HCT116 (cell line): ENCODE data around the gene PPP1R14C. TPM values are rescaled to one million over a fixed set of nuclear protein-coding genes. Genes with fewer than 3 reads are reported as not detected.

Experiments used
- ATAC-seq: fragments of 200-7000 bp; cut with Tn5 transposase; 2 replicates; pipeline ENCODE4 v1.9.1; 2020; ENCODE audit warnings: mild to moderate bottlenecking, moderate library complexity
- BruUV-seq: library from RNA; stranded (reverse); fragments of 400-500 nt; replicated peaks from 2 replicates; lab custom pipeline; 2021; lab: Mats Ljungman, UMichigan
- CTCF ChIA-PET: fragments of 300-600 bp; sonication (Branson Sonifier 250); formaldehyde crosslinking; loops from one replicate; lab custom pipeline; 2021; ENCODE audit warnings: antibody characterized with exemption; lab: Charles Lee
- POLR2A ChIA-PET: fragments of 300-600, 350-600 bp; sonication (Branson Sonifier 250); formaldehyde crosslinking; loops from one replicate; lab custom pipeline; 2021; ENCODE audit warnings: antibody characterized with exemption; lab: Charles Lee
- RAD21 ChIA-PET, 2 experiments: fragments of 300-600 bp; sonication (Branson Sonifier 250); formaldehyde crosslinking; loops; one replicate each; lab custom pipeline; 2023; ENCODE audit warnings: low total read pairs in 2 of 2; ENCODE audit not compliant: uncharacterized antibody in 2 of 2, unreplicated experiment in 2 of 2, low non-redundant PET in 1 of 2; lab: Charles Lee
- DNase-seq: peaks from one replicate; pipeline ENCODE4 v3.0.0-alpha.2; 2010; ENCODE audit warnings: low read depth, low spot score
- H2AFZ ChIP-seq: fragments of 200-600 bp; shearing (Covaris generic), sonication (generic); 2 replicates; pipeline ENCODE4 v1.6.1; 2017; ENCODE audit warnings: low read depth, mixed run types, mixed read lengths, antibody characterized with exemption, low read length; ENCODE audit not compliant: poor library complexity, severe bottlenecking
- H3K27ac ChIP-seq: 2 replicates; pipeline ENCODE4 v1.5.1; 2012; ENCODE audit warnings: low read depth, low read length
- H3K27me3 ChIP-seq: fragments of 200-600 bp; sonication (generic); 2 replicates; pipeline ENCODE4 v1.6.1; 2016; ENCODE audit warnings: mixed run types, low read length, mixed read lengths; ENCODE audit not compliant: insufficient read depth
- H3K36me3 ChIP-seq, 2 experiments: fragments of 200-500 bp in 1 of 2; fragments of 200-600 bp in 1 of 2; sonication (Bioruptor generic) in 1 of 2; sonication (generic) in 1 of 2; 2 replicates each; pipeline versions ENCODE4 v1.5.1 to v1.6.1; 2014 to 2016; ENCODE audit warnings: low read length in 2 of 2, inconsistent platforms in 1 of 2, mixed read lengths in 1 of 2, mixed run types in 1 of 2; ENCODE audit not compliant: insufficient read depth in 2 of 2, control insufficient read depth in 1 of 2
- H3K4me1 ChIP-seq, 2 experiments: fragments of 200-600 bp in 1 of 2; sonication (generic) in 1 of 2; 2 replicates each; pipeline versions ENCODE4 v1.5.1 to v1.6.1; 2012 to 2017; ENCODE audit warnings: low read length in 2 of 2, inconsistent platforms in 1 of 2, mild to moderate bottlenecking in 1 of 2, mixed read lengths in 1 of 2, mixed run types in 1 of 2, moderate library complexity in 1 of 2; ENCODE audit not compliant: insufficient read depth in 2 of 2, control insufficient read depth in 1 of 2
- H3K4me2 ChIP-seq: fragments of 200-600 bp; sonication (generic); 2 replicates; pipeline ENCODE4 v1.6.1; 2017; ENCODE audit warnings: mixed run types, low read length, mixed read lengths
- H3K4me3 ChIP-seq, 2 experiments: fragments of 200-600 bp in 1 of 2; sonication (generic) in 1 of 2; replicated peaks in 1 of 2; 2 replicates each; pipeline ENCODE4 v1.5.1; 2011 to 2016; ENCODE audit warnings: low read length in 2 of 2, control low read depth in 1 of 2, low read depth in 1 of 2, mild to moderate bottlenecking in 1 of 2, mixed read lengths in 1 of 2, mixed run types in 1 of 2
- H3K79me2 ChIP-seq: fragments of 200-600 bp; sonication (generic); 2 replicates; pipeline ENCODE4 v1.6.1; 2017; ENCODE audit warnings: mild to moderate bottlenecking, mixed run types, low read length, moderate library complexity, mixed read lengths; ENCODE audit not compliant: insufficient read depth
- H3K9ac ChIP-seq: fragments of 200-600 bp; sonication (generic); 2 replicates; pipeline ENCODE4 v1.6.1; 2016; ENCODE audit warnings: low read length, mixed read lengths
- H3K9me2 ChIP-seq: fragments of 200-600 bp; sonication (generic), shearing (Covaris generic); 2 replicates; pipeline ENCODE4 v1.6.1; 2017; ENCODE audit warnings: mixed run types, mild to moderate bottlenecking, moderate library complexity; ENCODE audit not compliant: insufficient read depth
- H3K9me3 ChIP-seq, 2 experiments: fragments of 200-500 bp in 1 of 2; fragments of 200-600 bp in 1 of 2; sonication (Bioruptor generic) in 1 of 2; sonication (generic) in 1 of 2; 2 replicates each; pipeline ENCODE4 v1.6.1; 2014 to 2017; ENCODE audit warnings: low read length in 2 of 2, mixed read lengths in 2 of 2, inconsistent platforms in 1 of 2, low read depth in 1 of 2, mild to moderate bottlenecking in 1 of 2, mixed run types in 1 of 2, moderate library complexity in 1 of 2; ENCODE audit not compliant: control insufficient read depth in 1 of 2, insufficient read depth in 1 of 2
- H4K20me1 ChIP-seq: fragments of 200-600 bp; sonication (generic), shearing (Covaris generic); 2 replicates; pipeline ENCODE4 v1.6.1; 2017; ENCODE audit warnings: mixed run types, mild to moderate bottlenecking, moderate library complexity; ENCODE audit not compliant: insufficient read depth
- CEBPB ChIP-seq: IDR thresholded peaks from 2 replicates; pipeline ENCODE4 v1.6.1; 2012; ENCODE audit warnings: low read depth
- EGR1 ChIP-seq: IDR thresholded peaks from 2 replicates; pipeline ENCODE4 v1.6.1; 2012; ENCODE audit warnings: low read depth
- ELF1 ChIP-seq: IDR thresholded peaks from 2 replicates; pipeline ENCODE4 v1.6.1; 2012; ENCODE audit warnings: low read depth, borderline replicate concordance
- EZH2 ChIP-seq: fragments of 200-600 bp; sonication (generic); IDR thresholded peaks from 2 replicates; pipeline ENCODE4 v1.6.1; 2017; ENCODE audit warnings: antibody characterized with exemption, mixed run types
- FOSL1 ChIP-seq: IDR thresholded peaks from 2 replicates; pipeline ENCODE4 v1.6.1; 2012; ENCODE audit warnings: low read depth
- JUND ChIP-seq: IDR thresholded peaks from 2 replicates; pipeline ENCODE4 v1.6.1; 2012
- POLR2A ChIP-seq: IDR thresholded peaks from 2 replicates; pipeline ENCODE4 v1.7.0; 2011; ENCODE audit warnings: borderline replicate concordance; ENCODE audit not compliant: insufficient read depth, insufficient read length; ENCODE audit errors: extremely low read depth
- SIN3A ChIP-seq: IDR thresholded peaks from 2 replicates; pipeline ENCODE4 v1.6.1; 2012; ENCODE audit warnings: low read depth
- SP1 ChIP-seq: IDR thresholded peaks from 2 replicates; pipeline ENCODE4 v1.6.1; 2012; ENCODE audit warnings: low read depth
- SRF ChIP-seq: IDR thresholded peaks from 2 replicates; pipeline ENCODE4 v1.6.1; 2012; ENCODE audit warnings: low read depth
- TCF7L2 ChIP-seq: IDR thresholded peaks from 2 replicates; pipeline ENCODE4 v1.7.0; 2011; ENCODE audit warnings: borderline replicate concordance, inconsistent platforms; ENCODE audit not compliant: insufficient read depth, insufficient read length; ENCODE audit errors: extremely low read depth
- YY1 ChIP-seq: IDR thresholded peaks from 2 replicates; pipeline ENCODE4 v1.6.1; 2011; ENCODE audit warnings: low read length, low read depth, moderate library complexity, mild to moderate bottlenecking; ENCODE audit not compliant: insufficient replicate concordance; ENCODE audit errors: extremely low read depth
- ZBTB33 ChIP-seq: IDR thresholded peaks from 2 replicates; pipeline ENCODE4 v1.6.1; 2011; ENCODE audit warnings: mild to moderate bottlenecking, low read length, moderate library complexity; ENCODE audit not compliant: insufficient replicate concordance; ENCODE audit errors: extremely low read depth
- ZFX ChIP-seq: fragments of 450-650 bp; IDR thresholded peaks from 2 replicates; pipeline ENCODE4 v1.6.1; 2017
- intact Hi-C: fragments of 100-400 bp; cut with micrococcal nuclease; formaldehyde crosslinking; loops from 2 replicates; pipeline ENCODE4 v1.10.0; 2022
- total RNA-seq: library from RNA; stranded (reverse); gene quantifications from one replicate; pipeline ENCODE4 v1.2.1, GENCODE V29; 2021; ENCODE audit not compliant: unreplicated experiment
- TF ChIP-seq, protein P1 (sequence below), 3 experiments: fragments of 200-600 bp in 1 of 3; sonication (generic) in 1 of 3; IDR thresholded peaks in 2 of 3; conservative IDR thresholded peaks in 1 of 3; 2 replicates each; pipeline ENCODE4 v1.5.1; 2012 to 2017; ENCODE audit warnings: low read depth in 2 of 3, low read length in 2 of 3, antibody characterized with exemption in 1 of 3, borderline replicate concordance in 1 of 3, control low read depth in 1 of 3, mild to moderate bottlenecking in 1 of 3, mixed read lengths in 1 of 3, mixed run types in 1 of 3, moderate library complexity in 1 of 3; ENCODE audit not compliant: insufficient read depth in 1 of 3
- TF ChIP-seq, protein P2 (sequence below): IDR thresholded peaks from 2 replicates; pipeline ENCODE4 v1.6.1; 2012

The PPP1R14C gene
- total RNA-seq, 1 experiment from 2014 or later = 7.8 TPM

DNA sequence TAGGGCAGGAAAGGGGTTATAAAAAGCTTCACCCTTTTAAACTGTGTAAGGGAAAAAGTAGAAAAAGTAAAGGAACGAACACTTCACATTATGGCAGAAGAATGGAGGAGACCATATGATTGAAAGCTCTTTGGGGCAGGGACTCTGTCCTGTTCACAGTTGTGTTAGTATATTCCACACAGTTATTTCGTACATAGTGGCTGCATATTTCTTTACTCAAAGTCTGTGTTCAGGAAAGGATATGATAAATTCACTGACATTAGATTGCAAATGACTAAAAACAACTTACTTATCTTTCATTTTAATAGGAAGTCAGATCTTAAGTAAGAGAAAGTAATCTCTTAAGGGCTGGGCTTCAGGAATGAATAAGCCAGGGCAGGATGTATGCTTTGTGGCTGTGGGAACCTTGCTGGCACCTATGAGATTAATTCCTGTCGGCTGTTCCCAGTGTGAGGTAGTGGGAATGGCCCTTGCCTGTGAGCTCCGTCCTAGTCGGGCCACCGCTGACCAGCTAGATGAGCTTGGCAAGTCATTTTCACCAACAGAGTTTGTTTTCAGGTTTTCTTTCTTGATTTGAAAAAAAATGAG is 11.2 kb downstream of the PPP1R14C start:
- H4K20me1 ChIP-seq = no peaks in the 10 kb centered on the region
- TF ChIP-seq CEBPB (no peak), ZBTB33 (no peak), FOSL1 (no peak), EGR1 (no peak), EZH2 (no peak), POLR2A (no peak), ELF1 (no peak), SRF (no peak), TCF7L2 (no peak), ZFX (no peak), JUND (no peak), SIN3A (no peak), SP1 (no peak), YY1 (no peak)
- TF ChIP-seq, protein P1, sequence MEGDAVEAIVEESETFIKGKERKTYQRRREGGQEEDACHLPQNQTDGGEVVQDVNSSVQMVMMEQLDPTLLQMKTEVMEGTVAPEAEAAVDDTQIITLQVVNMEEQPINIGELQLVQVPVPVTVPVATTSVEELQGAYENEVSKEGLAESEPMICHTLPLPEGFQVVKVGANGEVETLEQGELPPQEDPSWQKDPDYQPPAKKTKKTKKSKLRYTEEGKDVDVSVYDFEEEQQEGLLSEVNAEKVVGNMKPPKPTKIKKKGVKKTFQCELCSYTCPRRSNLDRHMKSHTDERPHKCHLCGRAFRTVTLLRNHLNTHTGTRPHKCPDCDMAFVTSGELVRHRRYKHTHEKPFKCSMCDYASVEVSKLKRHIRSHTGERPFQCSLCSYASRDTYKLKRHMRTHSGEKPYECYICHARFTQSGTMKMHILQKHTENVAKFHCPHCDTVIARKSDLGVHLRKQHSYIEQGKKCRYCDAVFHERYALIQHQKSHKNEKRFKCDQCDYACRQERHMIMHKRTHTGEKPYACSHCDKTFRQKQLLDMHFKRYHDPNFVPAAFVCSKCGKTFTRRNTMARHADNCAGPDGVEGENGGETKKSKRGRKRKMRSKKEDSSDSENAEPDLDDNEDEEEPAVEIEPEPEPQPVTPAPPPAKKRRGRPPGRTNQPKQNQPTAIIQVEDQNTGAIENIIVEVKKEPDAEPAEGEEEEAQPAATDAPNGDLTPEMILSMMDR (IDR thresholded peaks at IDR 0.05 in 2 of 3, conservative IDR thresholded peaks at IDR 0.05 in 1 of 3; ENCODE audit: borderline replicate concordance in 1 of 3, insufficient read depth in 1 of 3, low read depth in 2 of 3, low read length in 2 of 3) = no peak
- TF ChIP-seq, protein P2, sequence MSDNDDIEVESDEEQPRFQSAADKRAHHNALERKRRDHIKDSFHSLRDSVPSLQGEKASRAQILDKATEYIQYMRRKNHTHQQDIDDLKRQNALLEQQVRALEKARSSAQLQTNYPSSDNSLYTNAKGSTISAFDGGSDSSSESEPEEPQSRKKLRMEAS = no peak
- CTCF ChIA-PET = no interaction called here
- no peaks in the 10 kb centered on the region for H3K27me3 ChIP-seq
- H3K79me2 ChIP-seq = no peaks in the 10 kb centered on the region
- H3K9me2 ChIP-seq = no peaks in the 10 kb centered on the region
- no peak overlapping the region for H3K9ac ChIP-seq
- H3K4me2 ChIP-seq = no peak overlapping the region
- H3K27ac ChIP-seq = no peak overlapping the region
- H3K36me3 ChIP-seq = no peaks in the 10 kb centered on the region
- intact Hi-C loops = no loop called here
- POLR2A ChIA-PET = interaction anchor here (0.7 kb wide), 1 partner anchor 9 kb away, joined by 3 read pairs; no protein-coding TSS in a partner anchor
- H3K9me3 ChIP-seq = no peaks in the 10 kb centered on the region
- H2AFZ ChIP-seq = no peak overlapping the region
- H3K4me1 ChIP-seq = no peaks in the 10 kb centered on the region
- H3K4me3 ChIP-seq = no peak overlapping the region
- no peak for DNase-seq
- no peak for ATAC-seq
- no TSS peak for BruUV-seq
- RAD21 ChIA-PET = no interaction called here
